Progenitor cell of endocrine pancreas (in vitro differentiated cells): ENCODE data around the gene HLA-DPA1. TPM values are rescaled to one million over a fixed set of nuclear protein-coding genes. Genes with fewer than 3 reads are reported as not detected.

Experiments
- DNase-seq: peaks from one replicate; pipeline ENCODE4 v3.0.0; 2021; ENCODE audit warnings: low spot score; ENCODE audit not compliant: unreplicated experiment
- H3K27ac Mint-ChIP-seq: 2 replicates; pipeline ENCODE4 v1.8.0; 2021; ENCODE audit warnings: mild to moderate bottlenecking, moderate library complexity, mixed read lengths
- H3K27me3 Mint-ChIP-seq: 2 replicates; pipeline ENCODE4 v1.8.0; 2021; ENCODE audit warnings: mixed read lengths
- H3K36me3 Mint-ChIP-seq: 2 replicates; pipeline ENCODE4 v1.8.0; 2022; ENCODE audit warnings: mixed read lengths; ENCODE audit not compliant: insufficient read depth
- H3K4me1 Mint-ChIP-seq: 2 replicates; pipeline ENCODE4 v1.8.0; 2021; ENCODE audit warnings: low read depth, mixed read lengths
- H3K4me3 Mint-ChIP-seq: 2 replicates; pipeline ENCODE4 v1.8.0; 2021; ENCODE audit warnings: low read depth, mild to moderate bottlenecking, moderate library complexity, mixed read lengths
- H3K9me3 Mint-ChIP-seq: 2 replicates; pipeline ENCODE4 v1.8.0; 2021; ENCODE audit warnings: low read depth, mixed read lengths
- CTCF ChIP-seq: fragments of 200-600 bp; sonication (generic); IDR thresholded peaks from one replicate; pipeline ENCODE4 v1.5.0; 2021; ENCODE audit warnings: antibody characterized with exemption, mild to moderate bottlenecking; ENCODE audit not compliant: unreplicated experiment
- total RNA-seq: library from RNA; stranded (reverse); gene quantifications from 2 replicates; pipeline ENCODE4 v1.2.1, GENCODE V29; 2021

Gene HLA-DPA1
- total RNA-seq, 1 donor from 2014 or later: 0.89 TPM

- H3K4me1 Mint-ChIP-seq: no peaks in the 10 kb centered on the region
- no peak for TF ChIP-seq CTCF
- H3K9me3 Mint-ChIP-seq: no peaks in the 10 kb centered on the region
- H3K27me3 Mint-ChIP-seq: peaks cover 10% of the 10 kb centered on the region
- peaks cover 2% of the 10 kb centered on the region for H3K36me3 Mint-ChIP-seq
- H3K4me3 Mint-ChIP-seq: no peak overlapping the region
- no peak overlapping the region for H3K27ac Mint-ChIP-seq
- DNase-seq: no peak
Observed at GRCh38 chr6:33088931-33089620, 15.6 kb upstream of the HLA-DPA1 start.

DNA sequence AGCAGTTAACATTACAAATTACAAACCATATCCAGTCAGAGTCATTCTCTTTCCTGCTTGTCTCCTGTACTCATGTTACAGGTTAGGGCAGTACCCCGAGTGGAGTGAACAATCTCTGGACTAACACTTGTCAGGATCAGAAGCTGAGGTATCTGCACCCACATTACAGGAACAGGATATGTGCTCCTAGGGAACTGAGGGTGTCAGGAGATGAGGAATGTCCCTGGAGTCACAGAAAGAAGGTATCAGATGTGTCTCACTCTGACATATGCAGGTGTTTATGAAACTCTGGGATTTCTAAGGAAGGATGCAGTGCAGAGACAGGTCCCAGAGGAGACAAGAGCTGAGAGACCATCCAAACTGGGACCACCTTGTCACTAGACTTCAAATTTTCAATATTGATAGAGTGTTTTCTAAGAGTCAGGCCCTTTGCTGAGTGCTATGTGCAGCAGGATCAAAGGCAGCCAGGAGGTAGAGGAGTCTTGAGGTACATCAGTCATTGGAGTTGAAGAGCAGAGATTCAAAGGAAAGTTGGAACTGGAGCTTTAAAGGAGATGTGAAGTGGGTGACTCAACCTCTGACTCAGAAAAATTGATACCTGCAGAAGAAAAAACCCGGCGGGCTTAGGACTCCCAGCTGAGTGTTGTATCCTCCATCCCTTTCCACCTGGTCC is 14.9 kb upstream of the HLA-DPA1 start:
- Mint-ChIP-seq H3K36me3 (peaks cover 2% of the 10 kb centered on the region), H3K27me3 (peaks cover 10% of the 10 kb centered on the region), H3K4me1 (no peaks in the 10 kb centered on the region), H3K4me3 (no peak overlapping the region), H3K27ac (no peak overlapping the region), H3K9me3 (no peaks in the 10 kb centered on the region)
- TF ChIP-seq CTCF: no peak
- no peak for DNase-seq

- Mint-ChIP-seq H3K4me3 (no peak overlapping the region), H3K27me3 (peaks cover 14% of the 10 kb centered on the region), H3K27ac (no peak overlapping the region), H3K4me1 (peaks cover 10% of the 10 kb centered on the region), H3K9me3 (no peaks in the 10 kb centered on the region), H3K36me3 (peaks cover 4% of the 10 kb centered on the region)
- TF ChIP-seq CTCF: no peak
- no peak for DNase-seq
Observed at GRCh38 chr6:33085627-33086026, 12.2 kb upstream of the HLA-DPA1 start.

- peak; percentile 59 for TF ChIP-seq CTCF
- no peak overlapping the region for H3K27ac Mint-ChIP-seq
- H3K27me3 Mint-ChIP-seq: peaks cover 16% of the 10 kb centered on the region
- H3K9me3 Mint-ChIP-seq: no peaks in the 10 kb centered on the region
- no peak for DNase-seq
- peaks cover 13% of the 10 kb centered on the region for H3K4me1 Mint-ChIP-seq
- peak overlapping the region; percentile 17 for H3K4me3 Mint-ChIP-seq
- H3K36me3 Mint-ChIP-seq: peaks cover 4% of the 10 kb centered on the region
Observed at GRCh38 chr6:33082702-33083101, 9.3 kb upstream of the HLA-DPA1 start.

DNA sequence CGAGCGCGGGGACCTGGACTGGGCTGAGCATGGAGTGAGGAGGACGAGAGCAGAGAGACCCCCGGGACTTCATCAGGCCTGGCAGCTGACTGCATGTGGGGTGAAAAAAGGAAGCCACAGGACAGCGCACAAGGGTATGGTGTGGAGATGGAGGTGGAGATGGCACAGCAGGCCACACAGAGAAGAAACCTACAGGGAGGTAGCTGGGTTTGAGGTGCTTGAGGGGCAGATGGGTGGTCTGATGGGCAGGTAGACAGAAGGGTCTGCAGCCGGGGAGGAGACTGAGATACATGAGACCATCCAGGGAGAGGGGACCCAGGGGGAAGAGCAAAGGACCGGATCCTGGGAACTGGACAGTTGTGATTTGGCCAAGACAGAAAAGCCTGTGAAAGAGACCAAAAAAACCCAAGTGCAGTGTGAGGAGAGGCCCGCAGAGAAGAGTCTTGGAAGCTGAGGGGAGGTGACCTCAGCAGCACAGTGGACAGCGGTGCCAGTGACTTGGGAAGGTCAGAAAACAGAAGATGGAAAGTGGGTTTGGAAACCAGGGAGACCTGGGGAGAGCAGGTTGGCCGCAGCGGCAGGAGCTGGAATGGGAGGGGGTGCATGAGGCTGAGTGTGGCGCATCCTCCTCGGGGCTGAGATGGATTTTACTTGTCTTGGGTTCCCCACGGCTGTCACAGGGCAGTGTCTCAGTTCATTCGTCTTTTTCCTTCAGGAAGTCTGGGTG is 7.8 kb upstream of the HLA-DPA1 start:
- Mint-ChIP-seq H3K27ac (peak overlapping the region; percentile 91), H3K27me3 (peaks cover 19% of the 10 kb centered on the region), H3K9me3 (no peaks in the 10 kb centered on the region), H3K4me1 (peaks cover 13% of the 10 kb centered on the region), H3K36me3 (peaks cover 2% of the 10 kb centered on the region), H3K4me3 (peak overlapping the region; percentile 77)
- no peak for DNase-seq
- no peak for TF ChIP-seq CTCF
